ENCODE data around the gene CTTN. TPM values are rescaled to one million over a fixed set of nuclear protein-coding genes. Genes with fewer than 3 reads are reported as not detected.

The CTTN gene
- total RNA-seq, 2 experiments from 2014 or later: 5.0 to 9.3 TPM

- intact Hi-C loops (cut with micrococcal nuclease; ENCODE audit: unreplicated experiment): no loop called here
- Histone ChIP-seq H3K4me3 (ENCODE audit: low read depth, low read length, poor library complexity, severe bottlenecking) (no peak overlapping the region), H3K4me2 (ENCODE audit: low read length) (no peak overlapping the region), H3K79me2 (ENCODE audit: insufficient read depth, low read depth, low read length) (no peaks in the 10 kb centered on the region), H2AFZ (ENCODE audit: low read length) (no peak overlapping the region), H3K9me2 (ENCODE audit: insufficient read depth, low read length) (no peaks in the 10 kb centered on the region), H3K27ac (ENCODE audit: low read depth, low read length, poor library complexity, severe bottlenecking) (no peak overlapping the region), H3K9me3 (ENCODE audit: low read length) (no peaks in the 10 kb centered on the region), H3K36me3 (ENCODE audit: insufficient read depth, low read length) (peaks cover 89% of the 10 kb centered on the region), H3K4me1 (ENCODE audit: insufficient read depth, low read length, poor library complexity, severe bottlenecking) (no peaks in the 10 kb centered on the region), H4K20me1 (ENCODE audit: insufficient read depth, low read length) (no peaks in the 10 kb centered on the region)
- TF ChIP-seq, protein P1, sequence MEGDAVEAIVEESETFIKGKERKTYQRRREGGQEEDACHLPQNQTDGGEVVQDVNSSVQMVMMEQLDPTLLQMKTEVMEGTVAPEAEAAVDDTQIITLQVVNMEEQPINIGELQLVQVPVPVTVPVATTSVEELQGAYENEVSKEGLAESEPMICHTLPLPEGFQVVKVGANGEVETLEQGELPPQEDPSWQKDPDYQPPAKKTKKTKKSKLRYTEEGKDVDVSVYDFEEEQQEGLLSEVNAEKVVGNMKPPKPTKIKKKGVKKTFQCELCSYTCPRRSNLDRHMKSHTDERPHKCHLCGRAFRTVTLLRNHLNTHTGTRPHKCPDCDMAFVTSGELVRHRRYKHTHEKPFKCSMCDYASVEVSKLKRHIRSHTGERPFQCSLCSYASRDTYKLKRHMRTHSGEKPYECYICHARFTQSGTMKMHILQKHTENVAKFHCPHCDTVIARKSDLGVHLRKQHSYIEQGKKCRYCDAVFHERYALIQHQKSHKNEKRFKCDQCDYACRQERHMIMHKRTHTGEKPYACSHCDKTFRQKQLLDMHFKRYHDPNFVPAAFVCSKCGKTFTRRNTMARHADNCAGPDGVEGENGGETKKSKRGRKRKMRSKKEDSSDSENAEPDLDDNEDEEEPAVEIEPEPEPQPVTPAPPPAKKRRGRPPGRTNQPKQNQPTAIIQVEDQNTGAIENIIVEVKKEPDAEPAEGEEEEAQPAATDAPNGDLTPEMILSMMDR (conservative IDR thresholded peaks at IDR 0.05; ENCODE audit: low read length): no peak
- TF ChIP-seq EZH2phosphoT487 (IDR thresholded peaks at IDR 0.05; ENCODE audit: borderline replicate concordance, low read depth, low read length): no peak
- BruUV-seq (replicated peaks): no TSS peak
- ChIA-PET CTCF (ENCODE audit: unreplicated experiment) (interaction anchor here (1.0 kb wide), 1 partner anchor 12 kb away, joined by 3 read pairs; no protein-coding TSS in a partner anchor), POLR2A (no interaction called here)
- no peak for DNase-seq (ENCODE audit: low spot score)
Observed at GRCh38 chr11:70360211-70360610, 38.1 kb upstream of the CTTN start.

DNA sequence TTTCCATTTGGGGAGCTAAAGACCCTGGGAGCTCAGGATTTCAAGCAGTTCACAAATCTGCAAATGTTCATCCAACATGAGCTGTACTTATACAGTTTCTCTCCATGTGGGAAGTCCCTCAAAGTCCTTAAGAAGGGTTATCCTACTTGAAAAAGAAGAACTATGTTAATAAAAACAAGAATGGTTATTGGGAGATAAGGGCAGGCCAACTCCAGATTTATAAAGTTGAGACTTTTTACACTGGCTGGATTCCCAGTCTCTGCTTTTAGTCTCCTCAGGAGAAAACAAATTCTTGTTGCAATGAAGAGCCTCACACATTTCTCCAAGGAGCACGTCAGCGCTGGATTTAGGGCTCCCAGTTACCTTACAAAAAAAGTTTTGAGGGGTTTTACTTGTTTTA, 34.2 kb upstream of the CTTN start:
- CTCF ChIA-PET (ENCODE audit: unreplicated experiment): no interaction called here
- POLR2A ChIA-PET: no interaction called here
- no TSS peak for BruUV-seq (replicated peaks)
- Histone ChIP-seq H3K4me1 (ENCODE audit: insufficient read depth, low read length, poor library complexity, severe bottlenecking) (no peaks in the 10 kb centered on the region), H3K27ac (ENCODE audit: low read depth, low read length, poor library complexity, severe bottlenecking) (no peak overlapping the region), H4K20me1 (ENCODE audit: insufficient read depth, low read length) (no peaks in the 10 kb centered on the region), H3K9me3 (ENCODE audit: low read length) (no peaks in the 10 kb centered on the region), H3K79me2 (ENCODE audit: insufficient read depth, low read depth, low read length) (no peaks in the 10 kb centered on the region), H3K36me3 (ENCODE audit: insufficient read depth, low read length) (peaks cover 79% of the 10 kb centered on the region), H3K9me2 (ENCODE audit: insufficient read depth, low read length) (no peaks in the 10 kb centered on the region), H3K4me3 (ENCODE audit: low read depth, low read length, poor library complexity, severe bottlenecking) (no peak overlapping the region), H3K4me2 (ENCODE audit: low read length) (no peak overlapping the region), H2AFZ (ENCODE audit: low read length) (no peak overlapping the region)
- no peak for TF ChIP-seq EZH2phosphoT487 (IDR thresholded peaks at IDR 0.05; ENCODE audit: borderline replicate concordance, low read depth, low read length)
- TF ChIP-seq, protein P1 (conservative IDR thresholded peaks at IDR 0.05; ENCODE audit: low read length): no peak
- DNase-seq (ENCODE audit: low spot score): no peak
- intact Hi-C loops (cut with micrococcal nuclease; ENCODE audit: unreplicated experiment): no loop called here

DNA sequence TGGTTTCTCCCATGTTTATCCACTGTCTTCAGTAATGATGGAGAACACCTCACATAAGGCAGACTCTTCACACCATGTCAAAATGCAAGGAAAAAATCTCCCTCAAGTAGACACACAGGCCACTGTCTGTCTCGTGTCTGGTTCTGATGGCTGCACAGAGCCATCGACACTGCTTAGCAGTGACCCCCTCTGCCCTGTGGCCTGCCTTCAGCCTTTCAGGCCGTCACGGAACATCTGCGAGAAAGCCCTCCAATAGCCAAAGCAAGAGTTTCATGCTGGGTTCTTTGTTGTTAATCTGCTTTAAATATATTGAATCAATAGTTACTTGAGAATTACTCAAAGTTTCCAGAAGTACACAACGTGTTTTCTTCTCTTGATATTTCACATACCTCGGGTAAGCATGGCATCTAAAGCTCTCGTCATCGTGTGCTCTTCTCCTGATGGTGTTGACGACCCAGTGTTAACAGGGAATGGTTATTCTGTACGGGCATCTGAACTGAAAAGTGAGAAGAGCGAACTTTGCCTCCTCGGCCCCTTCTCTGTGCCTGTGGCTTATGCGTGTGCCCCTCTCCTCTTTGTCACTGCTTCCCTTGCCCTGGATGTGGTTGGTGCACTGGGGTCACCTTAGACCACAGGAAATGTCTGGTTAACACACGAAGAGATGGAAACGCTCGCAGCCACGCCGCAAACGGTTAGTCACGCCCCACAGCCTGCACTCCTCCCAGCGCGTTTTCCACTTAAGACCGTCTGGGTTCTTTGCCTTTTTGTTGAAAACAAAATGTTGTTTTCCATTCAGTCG, 33.4 kb upstream of the CTTN start:
- no peaks in the 10 kb centered on the region for H3K79me2 ChIP-seq (ENCODE audit: insufficient read depth, low read depth, low read length)
- ChIA-PET POLR2A (interaction anchor here (0.7 kb wide), 1 partner anchor 26 kb away, joined by 3 read pairs; no protein-coding TSS in a partner anchor), CTCF (ENCODE audit: unreplicated experiment) (no interaction called here)
- H3K36me3 ChIP-seq (ENCODE audit: insufficient read depth, low read length): peaks cover 71% of the 10 kb centered on the region
- BruUV-seq (replicated peaks): no TSS peak
- H3K4me2 ChIP-seq (ENCODE audit: low read length): no peak overlapping the region
- H4K20me1 ChIP-seq (ENCODE audit: insufficient read depth, low read length): no peaks in the 10 kb centered on the region
- H3K9me2 ChIP-seq (ENCODE audit: insufficient read depth, low read length): no peaks in the 10 kb centered on the region
- H3K9me3 ChIP-seq (ENCODE audit: low read length): no peaks in the 10 kb centered on the region
- H3K4me3 ChIP-seq (ENCODE audit: low read depth, low read length, poor library complexity, severe bottlenecking): no peak overlapping the region
- H3K4me1 ChIP-seq (ENCODE audit: insufficient read depth, low read length, poor library complexity, severe bottlenecking): no peaks in the 10 kb centered on the region
- DNase-seq (ENCODE audit: low spot score): no peak
- H2AFZ ChIP-seq (ENCODE audit: low read length): no peak overlapping the region
- intact Hi-C loops (cut with micrococcal nuclease; ENCODE audit: unreplicated experiment): no loop called here
- no peak overlapping the region for H3K27ac ChIP-seq (ENCODE audit: low read depth, low read length, poor library complexity, severe bottlenecking)
- no peak for TF ChIP-seq EZH2phosphoT487 (IDR thresholded peaks at IDR 0.05; ENCODE audit: borderline replicate concordance, low read depth, low read length)
- TF ChIP-seq, protein P1 (conservative IDR thresholded peaks at IDR 0.05; ENCODE audit: low read length): no peak
